Superior temporal gyrus (tissue), 1 donor: ENCODE data around the gene STT3B.
"Not testable (repeated sequence)": the region's sequence is repeated elsewhere in the genome, so short reads cannot be mapped to it uniquely, and the experiment has no call there.

Experiments
- DNase-seq: peaks from one replicate; pipeline ENCODE4 v3.0.0-alpha.2; 2016; ENCODE audit errors: extremely low spot score

The STT3B gene

GRCh38 chr3:31532587-31533168 lies at the start of gene STT3B:
STT3B (plus strand) TSS chr3:31532925; CDS start chr3:31532999, 74 bp downstream.
- DNase-seq: peak; percentile 73

- DNase-seq: no peak
These were observed 48.9 kb upstream of the STT3B start for GRCh38 chr3:31483776-31484175.

- DNase-seq: no peak
These were observed 47.5 kb upstream of the STT3B start for GRCh38 chr3:31485196-31485595.

- no peak for DNase-seq
These were observed 45.7 kb upstream of the STT3B start for GRCh38 chr3:31486865-31487533.

- DNase-seq: no peak
These were observed 44.2 kb upstream of the STT3B start for GRCh38 chr3:31488475-31489017.

- DNase-seq: no peak
These were observed 42.2 kb upstream of the STT3B start for GRCh38 chr3:31490502-31490901.

GRCh38 chr3:31491660-31492059 lies 41.1 kb upstream of the STT3B start:
- no peak for DNase-seq

- DNase-seq: no peak
These were observed 39.6 kb upstream of the STT3B start for GRCh38 chr3:31493149-31493548.

- no peak for DNase-seq
These were observed 36.6 kb upstream of the STT3B start for GRCh38 chr3:31495971-31496665.

- DNase-seq: no peak
These were observed 33.9 kb upstream of the STT3B start for GRCh38 chr3:31498791-31499190.

GRCh38 chr3:31499281-31499680 lies 33.4 kb upstream of the STT3B start:
- DNase-seq: no peak

GRCh38 chr3:31502803-31503221 lies 29.9 kb upstream of the STT3B start:
- no peak for DNase-seq

- DNase-seq: no peak
These were observed 29.3 kb upstream of the STT3B start for GRCh38 chr3:31503456-31503855.

- no peak for DNase-seq
These were observed 28.5 kb upstream of the STT3B start for GRCh38 chr3:31504230-31504629.

GRCh38 chr3:31505371-31506048 lies 27.2 kb upstream of the STT3B start:
- no peak for DNase-seq

GRCh38 chr3:31506515-31506914 lies 26.2 kb upstream of the STT3B start:
- DNase-seq: not testable (repeated sequence)

GRCh38 chr3:31508452-31509146 lies 24.1 kb upstream of the STT3B start:
- no peak for DNase-seq

GRCh38 chr3:31509147-31509728 lies 23.5 kb upstream of the STT3B start:
- DNase-seq: no peak

GRCh38 chr3:31514570-31514969 lies 18.2 kb upstream of the STT3B start:
- no peak for DNase-seq

- no peak for DNase-seq
These were observed 17.0 kb upstream of the STT3B start for GRCh38 chr3:31515486-31516284.
